ENCODE results near the gene RORB.

Gene RORB

DNA sequence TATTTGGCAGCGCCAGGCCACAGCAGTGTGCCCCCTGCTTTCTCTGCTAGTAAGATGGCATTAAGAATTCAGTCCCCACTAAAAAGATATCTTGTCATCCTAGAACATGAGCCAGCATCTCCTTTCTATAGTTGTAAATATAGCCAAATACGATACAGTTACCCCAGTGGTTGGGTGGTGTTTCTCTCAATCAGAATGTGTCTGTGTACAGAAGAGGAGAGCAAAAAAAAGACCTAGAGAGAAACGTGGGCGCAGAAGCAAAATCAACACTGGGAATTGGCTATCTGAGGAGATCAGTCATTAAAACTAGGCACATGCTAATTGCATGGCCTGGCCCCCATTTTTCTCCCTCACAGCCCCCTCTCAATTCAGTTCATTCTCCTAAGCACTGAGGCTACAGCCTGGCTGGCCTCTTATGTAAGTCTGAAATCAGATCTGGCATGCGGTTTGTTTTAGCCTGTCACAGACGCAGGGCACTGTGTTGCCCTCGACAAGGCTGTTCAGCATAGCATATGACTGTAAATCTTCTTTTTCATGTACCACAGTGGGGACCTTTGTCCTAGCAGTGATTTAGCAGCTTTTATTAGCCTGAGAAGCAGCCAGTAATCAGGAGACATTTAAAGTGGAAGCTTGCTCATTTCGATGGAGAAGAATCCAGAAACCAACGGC, 57.8 kb downstream of the RORB start:
- Histone ChIP-seq H3K27ac (no peak overlapping the region), H3K4me3 (no peak overlapping the region)
- no peak for DNase-seq (ENCODE audit: low spot score)
- TF ChIP-seq, protein P1, sequence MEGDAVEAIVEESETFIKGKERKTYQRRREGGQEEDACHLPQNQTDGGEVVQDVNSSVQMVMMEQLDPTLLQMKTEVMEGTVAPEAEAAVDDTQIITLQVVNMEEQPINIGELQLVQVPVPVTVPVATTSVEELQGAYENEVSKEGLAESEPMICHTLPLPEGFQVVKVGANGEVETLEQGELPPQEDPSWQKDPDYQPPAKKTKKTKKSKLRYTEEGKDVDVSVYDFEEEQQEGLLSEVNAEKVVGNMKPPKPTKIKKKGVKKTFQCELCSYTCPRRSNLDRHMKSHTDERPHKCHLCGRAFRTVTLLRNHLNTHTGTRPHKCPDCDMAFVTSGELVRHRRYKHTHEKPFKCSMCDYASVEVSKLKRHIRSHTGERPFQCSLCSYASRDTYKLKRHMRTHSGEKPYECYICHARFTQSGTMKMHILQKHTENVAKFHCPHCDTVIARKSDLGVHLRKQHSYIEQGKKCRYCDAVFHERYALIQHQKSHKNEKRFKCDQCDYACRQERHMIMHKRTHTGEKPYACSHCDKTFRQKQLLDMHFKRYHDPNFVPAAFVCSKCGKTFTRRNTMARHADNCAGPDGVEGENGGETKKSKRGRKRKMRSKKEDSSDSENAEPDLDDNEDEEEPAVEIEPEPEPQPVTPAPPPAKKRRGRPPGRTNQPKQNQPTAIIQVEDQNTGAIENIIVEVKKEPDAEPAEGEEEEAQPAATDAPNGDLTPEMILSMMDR (IDR thresholded peaks at IDR 0.05), result no peak

DNA sequence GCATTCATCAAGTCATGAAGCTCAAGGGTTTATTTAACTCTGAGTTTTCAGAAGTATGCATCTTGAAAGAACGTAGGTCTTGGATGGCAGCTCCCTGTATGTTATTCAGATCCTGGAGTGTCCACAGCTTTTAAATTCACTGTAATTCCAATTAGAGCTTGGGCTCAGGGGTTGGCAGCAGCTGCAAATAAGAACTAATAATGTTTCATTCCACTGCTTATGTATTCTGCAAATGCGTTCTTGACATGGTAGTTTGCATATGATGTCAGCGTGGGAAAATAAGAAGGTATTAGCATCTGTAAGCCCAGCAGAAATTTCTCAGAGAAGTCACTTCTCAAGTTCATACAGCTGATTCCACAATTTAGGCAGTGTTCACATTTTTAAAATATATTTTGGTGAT, 58.4 kb downstream of the RORB start:
- TF ChIP-seq, protein P1 (IDR thresholded peaks at IDR 0.05), result no peak
- Histone ChIP-seq H3K4me3 (no peak overlapping the region), H3K27ac (no peak overlapping the region)
- DNase-seq (ENCODE audit: low spot score), result no peak

DNA sequence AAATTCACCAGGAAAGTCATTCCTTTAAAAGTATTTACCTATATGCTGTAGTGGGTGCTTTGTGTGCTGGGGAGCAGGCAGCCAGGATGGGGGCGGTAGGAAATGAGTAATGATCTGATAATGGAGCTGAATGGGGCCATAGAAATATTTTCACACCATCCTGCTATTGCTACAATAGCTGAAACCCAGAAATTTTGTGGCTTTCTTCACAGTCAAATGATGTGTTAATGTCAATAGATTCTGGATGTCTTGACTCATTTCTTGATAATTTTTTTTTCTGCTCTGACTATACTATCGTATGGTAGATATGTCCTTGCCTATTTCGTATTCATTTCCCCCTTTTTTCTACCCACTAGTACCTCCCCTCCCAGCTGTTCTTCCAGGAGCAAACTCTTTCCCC, 59.5 kb downstream of the RORB start:
- no peak overlapping the region for H3K4me3 ChIP-seq
- DNase-seq (ENCODE audit: low spot score), result no peak
- TF ChIP-seq, protein P1 (IDR thresholded peaks at IDR 0.05), result no peak

DNA sequence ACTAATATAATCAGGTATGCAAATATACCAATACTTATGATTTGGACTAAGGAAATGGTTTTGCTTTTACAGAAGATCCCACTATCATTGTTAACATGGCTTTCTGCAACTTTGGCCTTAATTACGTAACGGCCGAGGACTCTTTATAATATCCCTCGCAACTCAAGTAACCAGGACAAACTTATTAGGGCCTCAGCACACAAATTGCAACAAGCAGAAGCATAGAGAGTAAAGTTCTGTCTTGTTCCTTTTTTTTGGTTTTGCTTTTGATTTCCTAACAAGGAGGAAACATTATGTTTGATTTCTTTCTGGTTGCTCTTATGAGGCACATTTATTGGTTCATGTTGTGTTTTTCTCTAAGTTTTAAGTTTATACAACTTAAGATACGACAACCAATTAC, 60.4 kb downstream of the RORB start:
- Histone ChIP-seq H3K27ac (no peak overlapping the region), H3K4me3 (no peak overlapping the region)
- DNase-seq (ENCODE audit: low spot score), result no peak
- TF ChIP-seq, protein P1 (IDR thresholded peaks at IDR 0.05), result no peak

More for the DNA sequence above, 59.5 kb downstream of the RORB start:
- H3K27ac ChIP-seq, result no peak overlapping the region

DNA sequence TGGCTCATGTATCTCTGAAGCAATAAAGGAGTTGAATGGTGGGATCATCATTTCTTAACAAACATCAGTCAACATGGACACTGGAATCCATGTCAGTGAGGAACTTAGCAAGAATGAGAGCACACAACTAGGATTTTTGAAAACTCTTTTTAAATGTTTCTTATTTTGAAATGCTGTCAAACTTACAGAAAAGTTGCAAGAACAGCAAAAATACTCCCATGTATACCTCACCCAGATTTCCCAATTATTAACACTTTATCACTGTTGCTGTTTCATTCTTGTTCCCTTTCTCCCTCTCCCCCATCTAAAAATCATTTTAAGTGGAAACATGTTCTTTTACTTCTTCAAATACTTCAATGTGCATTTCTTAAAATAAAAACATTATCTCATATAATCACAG, 65.5 kb downstream of the RORB start:
- TF ChIP-seq, protein P1 (IDR thresholded peaks at IDR 0.05), result no peak
- H3K27ac ChIP-seq, result no peak overlapping the region
- DNase-seq (ENCODE audit: low spot score), result no peak
- no peak overlapping the region for H3K4me3 ChIP-seq

DNA sequence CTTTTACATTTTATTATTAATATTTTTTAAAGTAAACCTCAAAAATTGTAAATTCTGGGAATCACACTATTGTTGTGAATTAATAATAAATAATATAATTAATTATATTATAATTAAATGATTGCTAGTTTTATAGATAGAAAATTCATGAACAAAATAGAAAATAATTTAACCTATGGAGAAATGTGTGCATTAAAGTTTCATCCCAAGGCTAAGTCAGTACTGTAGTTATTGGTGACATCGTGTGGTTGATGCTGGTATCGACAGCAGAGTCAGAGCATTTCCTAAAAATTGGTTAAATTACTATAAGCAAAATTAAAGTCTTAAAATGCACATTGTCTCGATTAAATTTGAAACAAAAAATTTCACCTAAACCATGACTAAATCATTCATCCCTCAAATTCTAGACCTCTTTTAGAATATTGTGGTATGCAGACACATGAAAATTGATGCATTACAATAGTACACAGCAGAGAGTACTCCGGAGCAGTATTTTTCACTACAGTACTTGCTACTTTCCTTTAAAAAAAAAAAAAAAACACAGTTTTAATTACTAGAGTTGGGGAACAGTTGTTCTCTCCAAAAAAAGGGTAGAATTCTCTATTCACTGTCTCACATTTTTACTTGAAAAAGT, 73.9 kb downstream of the RORB start:
- no peak for DNase-seq (ENCODE audit: low spot score)
- Histone ChIP-seq H3K27ac (no peak overlapping the region), H3K4me3 (no peak overlapping the region)
- TF ChIP-seq, protein P1 (IDR thresholded peaks at IDR 0.05), result no peak

DNA sequence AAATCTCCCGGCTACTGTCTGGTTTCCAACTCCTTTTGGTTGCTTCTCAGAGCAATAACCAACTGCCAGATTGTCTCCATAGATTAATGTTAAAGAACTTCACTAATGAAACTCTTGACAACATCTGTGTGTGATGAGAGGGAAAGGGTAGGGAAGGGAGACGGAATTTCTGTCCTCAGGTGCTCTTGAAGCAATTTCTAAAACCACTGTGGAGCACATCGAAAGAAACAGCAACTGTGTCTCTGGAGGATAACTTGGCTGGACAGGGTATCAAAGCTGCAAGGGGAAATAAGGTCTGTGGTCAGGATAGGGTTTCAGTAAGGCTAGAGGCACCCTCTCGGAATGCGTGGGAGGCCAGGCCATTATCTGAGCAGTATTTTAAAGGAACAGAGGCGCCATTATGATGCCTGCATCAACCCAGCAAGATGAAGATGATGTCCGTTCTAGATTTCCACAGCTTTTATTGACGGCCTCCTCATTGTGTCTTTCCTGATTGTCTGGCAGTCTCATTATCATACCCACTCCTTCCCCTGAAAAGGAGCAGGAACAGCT, 76.6 kb downstream of the RORB start:
- DNase-seq (ENCODE audit: low spot score), result no peak
- H3K27ac ChIP-seq, result no peak overlapping the region
- TF ChIP-seq, protein P1 (IDR thresholded peaks at IDR 0.05), result no peak
- no peak overlapping the region for H3K4me3 ChIP-seq

Data from coronary artery (tissue), 2 donors.